ENCODE results near the gene THOC2.
"Not testable (repeated sequence)": the region's sequence is repeated elsewhere in the genome, so short reads cannot be mapped to it uniquely, and the experiment has no call there.

THOC2 gene

GRCh38 chrX:123732670-123733363 lies at the start of gene THOC2:
TSS of gene THOC2 (minus strand) at chrX:123733052. CDS start at chrX:123733022, 30 bp downstream.
- DNase-seq (ENCODE audit: low read depth in 2 of 2) = peak; percentile 62 to 68

- DNase-seq (ENCODE audit: low read depth in 2 of 2) = not testable (repeated sequence)
Measured at GRCh38 chrX:123781786-123782185, 48.9 kb upstream of the THOC2 start.

- no peak for DNase-seq (ENCODE audit: low read depth in 2 of 2)
Measured at GRCh38 chrX:123779908-123780396, 47.1 kb upstream of the THOC2 start.

DNA sequence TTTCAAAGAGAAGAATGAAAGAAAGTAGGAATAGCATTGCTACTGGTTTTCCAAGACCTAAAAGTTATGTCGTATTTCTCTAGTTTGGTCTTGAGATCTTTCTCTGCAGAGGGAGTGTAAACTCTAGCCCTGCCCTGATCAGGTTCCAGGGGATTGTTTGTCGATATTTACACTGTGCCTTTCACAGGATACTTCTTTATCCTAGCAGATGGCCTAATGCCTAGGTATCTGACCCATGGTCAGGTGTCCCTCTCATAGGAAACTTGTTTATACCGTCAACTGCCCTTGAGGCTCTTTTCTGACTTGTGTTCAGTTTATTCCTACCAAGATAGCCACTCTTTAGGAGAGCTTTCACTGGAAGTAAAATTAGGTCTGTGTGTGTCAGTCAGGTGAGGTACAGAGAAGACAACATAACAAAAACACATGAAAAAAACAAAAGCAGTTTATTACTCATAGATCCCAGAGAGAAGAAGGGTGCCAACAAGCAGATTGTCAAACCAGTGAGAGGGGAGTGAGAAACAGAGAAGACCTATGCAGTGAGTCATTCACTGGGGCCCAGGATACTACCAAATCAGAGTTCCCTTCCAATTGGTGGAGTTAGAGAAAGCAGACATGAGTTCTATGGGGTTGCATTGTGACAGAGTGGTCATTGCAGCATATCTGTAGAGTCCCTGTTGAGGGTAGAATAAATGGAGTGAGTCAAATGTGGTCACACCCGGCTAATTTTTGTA lies 40.6 kb upstream of the THOC2 start:
- DNase-seq (ENCODE audit: low read depth in 2 of 2) = no peak

DNA sequence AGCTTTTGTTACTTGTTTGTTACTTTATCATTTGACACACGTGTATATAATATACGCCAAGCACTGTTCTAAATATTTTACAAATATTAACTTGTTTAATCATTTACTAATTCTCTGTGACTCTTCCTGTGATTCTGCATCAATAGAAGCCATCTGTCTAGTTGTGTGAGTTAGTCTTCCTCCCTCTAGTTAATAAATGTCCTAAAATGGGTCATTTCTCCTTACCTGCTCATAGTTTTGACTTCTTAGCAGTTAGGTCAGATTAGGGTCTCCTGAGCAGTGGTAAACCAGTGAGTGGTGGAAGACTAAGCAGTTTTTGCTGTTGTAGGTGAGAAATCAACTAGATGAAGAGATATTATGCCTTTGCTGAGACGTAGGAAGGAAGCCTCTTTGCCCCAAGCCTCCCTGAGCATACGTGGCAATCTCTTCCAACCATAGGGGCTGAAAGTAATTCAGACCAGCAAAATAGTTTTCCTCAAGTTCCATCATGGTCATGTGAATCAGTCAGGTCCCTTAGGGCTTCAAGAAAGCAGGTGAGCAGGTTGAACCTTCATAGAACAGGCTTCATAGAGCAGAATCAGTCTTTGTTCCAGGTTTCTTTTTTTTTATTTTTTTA lies 38.7 kb upstream of the THOC2 start:
- no peak for DNase-seq (ENCODE audit: low read depth in 2 of 2)

GRCh38 chrX:123764967-123765871 lies 32.4 kb upstream of the THOC2 start:
- peak; percentile 71 to 72 for DNase-seq (ENCODE audit: low read depth in 2 of 2)

DNA sequence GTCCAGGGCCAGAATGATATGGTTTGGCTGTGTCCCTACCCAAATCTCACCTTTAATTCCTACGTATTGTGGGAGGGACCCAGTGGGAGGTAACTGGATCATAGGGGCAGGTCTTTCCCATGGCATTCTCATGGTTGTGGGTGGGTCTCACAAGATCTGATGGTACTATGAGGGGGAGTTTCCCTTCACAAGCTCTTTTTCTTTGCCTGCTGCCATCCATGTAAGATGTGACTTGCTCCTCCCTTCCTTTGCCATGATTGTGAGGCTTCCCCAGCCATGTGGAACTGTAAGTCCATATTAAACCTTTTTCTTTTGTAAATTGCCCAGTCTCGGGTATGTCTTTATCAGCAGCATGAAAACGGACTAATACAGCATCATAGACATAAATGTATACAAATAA lies 27.0 kb upstream of the THOC2 start:
- not testable (repeated sequence) for DNase-seq (ENCODE audit: low read depth in 2 of 2)

DNA sequence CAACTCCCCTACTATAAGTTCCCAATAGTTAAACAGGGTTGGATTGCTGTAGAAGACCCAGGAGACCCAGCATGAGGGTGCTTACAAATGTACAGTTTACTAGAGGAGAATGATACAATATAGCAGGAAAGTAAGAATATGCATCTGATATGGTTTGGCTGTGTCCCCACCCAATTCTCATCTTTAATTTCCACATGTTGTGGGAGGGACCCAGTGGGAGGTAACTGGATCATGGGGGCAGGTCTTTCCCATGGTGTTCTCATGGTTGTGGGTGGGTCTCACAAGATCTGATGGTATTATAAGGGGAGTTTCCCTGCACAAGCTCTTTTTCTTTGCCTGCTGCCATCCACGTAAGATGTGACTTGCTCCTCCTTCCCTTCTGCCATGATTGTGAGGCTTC lies 24.9 kb upstream of the THOC2 start:
- not testable (repeated sequence) for DNase-seq (ENCODE audit: low read depth in 2 of 2)

- DNase-seq (ENCODE audit: low read depth in 2 of 2) = peak in 1 of 2 experiments; percentile 22
Measured at GRCh38 chrX:123756320-123756719, 23.5 kb upstream of the THOC2 start.

DNA sequence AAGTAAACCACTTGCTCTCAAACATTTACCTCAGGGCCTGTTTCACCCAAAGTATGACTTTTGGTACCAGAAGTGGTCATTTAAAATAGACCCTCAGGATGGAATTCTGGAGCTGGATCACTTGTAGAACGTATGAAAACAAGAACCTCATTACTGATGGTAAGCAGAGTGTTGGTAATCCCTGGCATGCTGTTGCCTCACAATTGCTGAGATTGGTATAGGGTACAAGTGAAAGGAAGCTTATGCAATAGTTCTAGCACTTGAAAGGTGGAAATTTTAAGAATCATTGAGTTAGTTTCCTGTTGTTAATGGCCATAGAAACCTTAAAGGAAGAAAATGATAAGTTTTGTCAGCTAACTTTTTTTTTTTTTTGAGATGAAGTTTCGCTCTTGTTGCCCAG lies 22.3 kb upstream of the THOC2 start:
- no peak for DNase-seq (ENCODE audit: low read depth in 2 of 2)

GRCh38 chrX:123753656-123754350 lies 21.0 kb upstream of the THOC2 start:
- DNase-seq (ENCODE audit: low read depth in 2 of 2) = no peak

- no peak for DNase-seq (ENCODE audit: low read depth in 2 of 2)
Measured at GRCh38 chrX:123749643-123750042, 16.8 kb upstream of the THOC2 start.

DNA sequence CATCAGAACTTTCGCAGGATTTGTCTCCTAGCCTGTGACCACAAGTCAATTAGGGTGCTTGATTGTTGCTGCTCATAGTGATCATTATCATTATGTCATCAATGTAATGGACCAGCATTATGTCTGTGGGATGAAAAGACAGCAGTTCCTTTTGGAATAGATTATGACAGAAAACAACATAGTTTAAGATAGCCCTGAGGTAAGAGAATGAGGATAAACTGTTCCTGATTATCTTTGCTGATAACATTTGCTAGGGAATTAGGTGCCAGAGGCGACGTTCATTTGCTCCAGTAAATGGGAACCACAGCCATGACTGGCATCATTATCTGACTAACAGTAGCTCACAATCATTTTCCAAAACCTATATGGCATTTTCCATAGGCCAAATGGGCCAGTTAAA lies 12.7 kb upstream of the THOC2 start:
- no peak for DNase-seq (ENCODE audit: low read depth in 2 of 2)

- no peak for DNase-seq (ENCODE audit: low read depth in 2 of 2)
Measured at GRCh38 chrX:123743312-123743711, 10.5 kb upstream of the THOC2 start.

GRCh38 chrX:123742440-123742839 lies 9.6 kb upstream of the THOC2 start:
- no peak for DNase-seq (ENCODE audit: low read depth in 2 of 2)

DNA sequence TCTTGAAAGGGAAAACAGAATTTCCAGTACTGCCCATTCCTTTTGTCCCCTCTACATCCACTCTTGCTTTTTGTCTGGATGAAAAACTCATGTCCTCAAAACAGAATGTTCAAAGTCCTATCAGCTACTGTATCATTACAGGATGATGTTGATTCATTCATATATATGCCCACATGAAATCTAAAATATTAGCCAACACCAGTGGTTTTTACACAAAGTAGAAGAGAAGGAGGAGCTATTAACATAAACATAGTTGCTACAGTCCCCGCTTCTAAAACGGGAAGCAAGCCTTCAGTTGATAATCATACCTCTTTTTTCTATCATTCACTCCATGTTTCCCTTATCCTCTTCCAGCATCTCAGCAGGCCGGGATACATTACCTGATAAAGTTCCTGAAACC lies 7.7 kb upstream of the THOC2 start:
- DNase-seq (ENCODE audit: low read depth in 2 of 2) = no peak

GRCh38 chrX:123740006-123740405 lies 7.2 kb upstream of the THOC2 start:
- DNase-seq (ENCODE audit: low read depth in 2 of 2) = no peak

- no peak for DNase-seq (ENCODE audit: low read depth in 2 of 2)
Measured at GRCh38 chrX:123739474-123739873, 6.6 kb upstream of the THOC2 start.

DNA sequence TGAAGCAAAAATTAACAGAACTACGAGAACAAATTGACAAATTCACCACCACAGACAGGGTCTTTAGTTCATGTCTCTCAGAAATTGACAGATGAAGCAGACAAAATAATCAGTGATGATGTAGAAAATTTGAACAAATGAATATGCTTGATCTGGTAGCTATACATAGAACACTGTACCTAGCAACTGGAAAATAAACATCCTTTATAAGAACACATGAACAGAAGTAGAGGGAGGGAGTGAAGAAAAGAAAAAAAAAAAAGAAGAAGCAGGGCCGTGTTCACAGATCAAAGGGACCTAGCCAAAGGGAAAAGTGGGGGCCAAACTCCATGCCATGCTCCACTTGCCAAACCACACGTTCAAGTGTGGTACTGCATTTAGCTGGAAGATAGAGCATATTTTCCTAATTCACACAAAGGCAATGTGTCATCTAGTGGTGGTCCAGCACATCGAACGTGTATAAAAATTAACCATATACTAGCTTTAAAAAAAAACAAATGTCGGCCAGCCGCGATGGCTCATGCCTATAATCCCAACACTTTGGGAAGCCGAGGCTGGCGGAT lies 5.6 kb upstream of the THOC2 start:
- no peak for DNase-seq (ENCODE audit: low read depth in 2 of 2)

DNA sequence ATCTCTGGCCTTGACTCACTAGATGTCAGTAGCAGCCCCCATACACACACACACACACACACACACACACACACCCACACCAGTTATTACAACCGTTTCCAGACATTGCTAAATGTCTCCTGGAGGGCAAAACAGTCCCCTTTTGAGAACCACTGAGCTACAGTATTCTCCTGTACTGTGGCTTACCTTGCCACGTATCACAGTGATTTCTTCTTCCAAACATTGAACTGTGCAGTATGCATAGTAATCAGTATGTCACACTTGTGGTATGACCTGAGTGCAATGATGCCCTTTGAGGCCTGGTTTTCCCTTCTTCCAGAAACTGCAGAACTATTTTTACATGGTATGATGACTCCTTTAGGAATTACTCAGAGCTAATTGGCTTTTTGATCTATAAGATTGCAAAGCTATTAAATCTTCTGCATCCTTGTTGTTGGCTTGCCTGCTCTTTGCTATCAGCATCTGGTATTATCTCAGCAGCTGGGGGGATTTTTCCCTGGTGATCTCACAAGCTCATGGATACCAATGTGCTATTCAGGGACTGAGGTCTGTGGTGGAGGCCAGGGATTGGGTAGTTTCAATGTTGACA lies 3.6 kb upstream of the THOC2 start:
- peak; percentile 62 to 68 for DNase-seq (ENCODE audit: low read depth in 2 of 2)

All from fibroblast of skin of left quadriceps (primary cell).